NT2/D1 (cell line): ENCODE data around the gene DCLK2.

ENCODE experiments used
- SUZ12 ChIP-seq: IDR thresholded peaks from 2 replicates; pipeline ENCODE4 v1.6.1; 2011; ENCODE audit not compliant: insufficient read length, insufficient read depth; ENCODE audit errors: extremely low read depth
- YY1 ChIP-seq: IDR thresholded peaks from 2 replicates; pipeline ENCODE4 v1.6.1; 2011; ENCODE audit not compliant: insufficient read length, insufficient read depth
- ZNF274 ChIP-seq: IDR thresholded peaks from 2 replicates; pipeline ENCODE4 v1.6.1; 2011; ENCODE audit warnings: mild to moderate bottlenecking, low read depth, low read length

GRCh38 chr4:150164055-150164454 lies 85.8 kb downstream of the DCLK2 start:
- TF ChIP-seq SUZ12 (no peak), ZNF274 (no peak), YY1 (no peak)
